GM12801 (cell line): Measurements from ENCODE around the gene DDX1.

Experiments used
- CTCF ChIP-seq: IDR thresholded peaks from one replicate; pipeline ENCODE4 v1.5.1; 2011; ENCODE audit warnings: control low read depth; ENCODE audit not compliant: insufficient read length; ENCODE audit errors: extremely low read depth

Gene DDX1

GRCh38 chr2:15649561-15650255 lies 58.0 kb downstream of the DDX1 start:
- no peak for TF ChIP-seq CTCF

GRCh38 chr2:15650616-15651366 lies 59.1 kb downstream of the DDX1 start:
- no peak for TF ChIP-seq CTCF

DNA sequence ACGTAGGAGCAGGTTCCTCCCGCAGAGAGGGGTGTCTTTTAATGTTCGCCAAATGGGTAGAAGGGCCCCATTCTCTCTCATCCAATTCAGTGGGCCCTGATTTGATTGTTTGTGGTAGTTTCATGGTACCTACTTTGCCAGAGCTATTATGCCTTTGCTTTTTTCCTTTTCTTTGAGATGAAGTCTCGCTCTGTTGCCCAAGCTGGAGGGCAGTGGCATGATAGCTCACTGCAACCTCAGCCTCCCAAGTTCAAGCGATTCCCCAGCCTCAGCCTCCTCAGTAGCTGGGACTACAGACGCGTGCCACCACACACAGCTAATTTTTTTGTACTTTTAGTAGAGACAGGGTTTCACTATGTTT lies 59.7 kb downstream of the DDX1 start:
- no peak for TF ChIP-seq CTCF

- TF ChIP-seq CTCF, result no peak
Measured at GRCh38 chr2:15652252-15652651, 60.6 kb downstream of the DDX1 start.

GRCh38 chr2:15652801-15653200 lies 61.1 kb downstream of the DDX1 start:
- TF ChIP-seq CTCF, result no peak

GRCh38 chr2:15653806-15654726 lies 62.4 kb downstream of the DDX1 start:
- no peak for TF ChIP-seq CTCF

GRCh38 chr2:15654727-15655073 lies 63.0 kb downstream of the DDX1 start:
- no peak for TF ChIP-seq CTCF
